ENCODE measurements around the gene NPEPL1. TPM values are rescaled to one million over a fixed set of nuclear protein-coding genes. Genes with fewer than 3 reads are reported as not detected.

Gene NPEPL1
- total RNA-seq, 1 donor from 2014 or later: 33.6 TPM

DNA sequence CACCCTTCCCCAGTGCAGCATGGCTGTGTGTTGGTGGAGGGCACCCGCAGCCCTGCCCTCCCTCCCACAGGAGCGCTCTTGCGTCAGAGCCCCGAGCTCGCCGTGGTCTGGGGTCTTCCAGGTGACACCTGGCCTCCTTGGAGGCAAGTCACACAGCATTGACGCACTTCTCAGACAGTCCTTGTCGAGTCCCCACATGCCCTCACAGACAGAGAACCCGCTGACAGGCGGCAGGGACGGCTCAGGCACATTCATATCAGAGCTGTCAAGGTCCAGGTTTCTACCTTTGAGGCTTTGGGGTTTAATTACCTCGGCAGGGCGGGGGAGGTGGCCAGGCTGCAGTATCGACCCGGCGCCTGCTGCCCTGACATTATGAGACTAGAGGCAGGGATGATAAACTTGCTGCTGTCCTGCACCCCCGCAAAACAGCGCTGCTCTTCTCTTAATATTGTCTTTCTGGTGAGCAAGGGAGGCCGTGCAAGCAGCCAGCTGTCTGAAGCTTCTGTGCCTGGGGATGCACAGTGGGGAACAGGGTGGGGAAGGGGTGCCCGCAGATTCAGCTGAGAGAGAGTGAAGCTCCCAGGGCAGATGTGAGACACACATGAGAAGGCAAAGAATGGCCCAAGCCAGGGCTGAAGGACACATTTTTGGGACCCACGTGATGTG, 4.7 kb downstream of the NPEPL1 start:
- Histone ChIP-seq H3K36me3 (peaks cover 62% of the 10 kb centered on the region), H3K9me3 (replicated peaks) (no peaks in the 10 kb centered on the region), H3K27ac (replicated peaks) (no peak overlapping the region), H3K27me3 (ENCODE audit: low read depth) (no peaks in the 10 kb centered on the region), H3K4me1 (peaks cover 17% of the 10 kb centered on the region), H3K4me3 (no peak overlapping the region)
- intact Hi-C loops (cut with micrococcal nuclease): no loop called here
- peak; percentile 11 for DNase-seq
- TF ChIP-seq, protein P1, sequence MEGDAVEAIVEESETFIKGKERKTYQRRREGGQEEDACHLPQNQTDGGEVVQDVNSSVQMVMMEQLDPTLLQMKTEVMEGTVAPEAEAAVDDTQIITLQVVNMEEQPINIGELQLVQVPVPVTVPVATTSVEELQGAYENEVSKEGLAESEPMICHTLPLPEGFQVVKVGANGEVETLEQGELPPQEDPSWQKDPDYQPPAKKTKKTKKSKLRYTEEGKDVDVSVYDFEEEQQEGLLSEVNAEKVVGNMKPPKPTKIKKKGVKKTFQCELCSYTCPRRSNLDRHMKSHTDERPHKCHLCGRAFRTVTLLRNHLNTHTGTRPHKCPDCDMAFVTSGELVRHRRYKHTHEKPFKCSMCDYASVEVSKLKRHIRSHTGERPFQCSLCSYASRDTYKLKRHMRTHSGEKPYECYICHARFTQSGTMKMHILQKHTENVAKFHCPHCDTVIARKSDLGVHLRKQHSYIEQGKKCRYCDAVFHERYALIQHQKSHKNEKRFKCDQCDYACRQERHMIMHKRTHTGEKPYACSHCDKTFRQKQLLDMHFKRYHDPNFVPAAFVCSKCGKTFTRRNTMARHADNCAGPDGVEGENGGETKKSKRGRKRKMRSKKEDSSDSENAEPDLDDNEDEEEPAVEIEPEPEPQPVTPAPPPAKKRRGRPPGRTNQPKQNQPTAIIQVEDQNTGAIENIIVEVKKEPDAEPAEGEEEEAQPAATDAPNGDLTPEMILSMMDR (IDR thresholded peaks at IDR 0.05; ENCODE audit: borderline replicate concordance): no peak

DNA sequence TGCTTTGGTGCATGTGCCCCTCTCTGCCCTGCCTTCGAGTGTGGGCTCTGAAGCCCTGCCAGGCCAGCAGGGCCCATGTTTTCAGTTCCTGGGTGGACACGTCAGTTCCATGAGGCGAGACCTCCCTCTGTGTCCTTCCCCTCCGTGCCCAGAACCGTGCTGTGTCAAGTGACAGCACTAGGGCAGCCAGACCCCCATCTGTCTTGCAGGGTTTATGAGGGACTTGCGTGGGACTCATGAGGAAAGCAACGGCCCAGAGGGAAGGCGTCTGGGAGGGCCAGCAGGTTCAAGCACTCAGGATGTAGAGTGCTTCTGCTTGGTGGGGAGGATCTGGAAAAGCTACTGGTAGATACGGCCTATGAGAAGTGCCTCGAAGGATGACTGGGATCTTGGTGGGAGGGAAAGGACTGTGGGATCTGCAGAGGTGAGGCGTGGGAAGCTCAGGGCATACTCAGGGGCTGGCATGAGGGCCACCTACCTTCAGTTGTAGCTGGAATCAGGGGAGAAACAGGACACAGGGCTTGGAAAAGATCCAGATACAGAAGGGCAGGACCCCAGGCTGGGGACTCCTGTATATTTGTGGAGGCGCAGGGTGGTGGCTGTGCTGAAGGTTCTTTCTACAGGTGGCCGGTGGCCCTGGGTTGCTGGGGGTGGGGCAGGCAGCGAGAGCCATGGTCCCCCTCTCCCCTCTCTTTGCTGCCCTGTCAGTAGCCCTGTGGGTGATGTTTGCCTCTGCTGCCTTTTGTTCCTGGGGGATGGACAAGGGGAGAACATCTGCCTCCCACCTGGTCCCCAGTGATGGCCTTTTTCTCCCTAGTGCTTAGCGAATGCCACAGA, 5.5 kb downstream of the NPEPL1 start:
- H3K9me3 ChIP-seq (replicated peaks): no peaks in the 10 kb centered on the region
- H3K27me3 ChIP-seq (ENCODE audit: low read depth): no peaks in the 10 kb centered on the region
- intact Hi-C loops (cut with micrococcal nuclease): no loop called here
- H3K27ac ChIP-seq (replicated peaks): peak overlapping the region; percentile 52
- H3K4me1 ChIP-seq: peaks cover 17% of the 10 kb centered on the region
- H3K4me3 ChIP-seq: no peak overlapping the region
- DNase-seq: peak; percentile 11
- TF ChIP-seq, protein P1 (IDR thresholded peaks at IDR 0.05; ENCODE audit: borderline replicate concordance): no peak
- H3K36me3 ChIP-seq: peaks cover 69% of the 10 kb centered on the region

DNA sequence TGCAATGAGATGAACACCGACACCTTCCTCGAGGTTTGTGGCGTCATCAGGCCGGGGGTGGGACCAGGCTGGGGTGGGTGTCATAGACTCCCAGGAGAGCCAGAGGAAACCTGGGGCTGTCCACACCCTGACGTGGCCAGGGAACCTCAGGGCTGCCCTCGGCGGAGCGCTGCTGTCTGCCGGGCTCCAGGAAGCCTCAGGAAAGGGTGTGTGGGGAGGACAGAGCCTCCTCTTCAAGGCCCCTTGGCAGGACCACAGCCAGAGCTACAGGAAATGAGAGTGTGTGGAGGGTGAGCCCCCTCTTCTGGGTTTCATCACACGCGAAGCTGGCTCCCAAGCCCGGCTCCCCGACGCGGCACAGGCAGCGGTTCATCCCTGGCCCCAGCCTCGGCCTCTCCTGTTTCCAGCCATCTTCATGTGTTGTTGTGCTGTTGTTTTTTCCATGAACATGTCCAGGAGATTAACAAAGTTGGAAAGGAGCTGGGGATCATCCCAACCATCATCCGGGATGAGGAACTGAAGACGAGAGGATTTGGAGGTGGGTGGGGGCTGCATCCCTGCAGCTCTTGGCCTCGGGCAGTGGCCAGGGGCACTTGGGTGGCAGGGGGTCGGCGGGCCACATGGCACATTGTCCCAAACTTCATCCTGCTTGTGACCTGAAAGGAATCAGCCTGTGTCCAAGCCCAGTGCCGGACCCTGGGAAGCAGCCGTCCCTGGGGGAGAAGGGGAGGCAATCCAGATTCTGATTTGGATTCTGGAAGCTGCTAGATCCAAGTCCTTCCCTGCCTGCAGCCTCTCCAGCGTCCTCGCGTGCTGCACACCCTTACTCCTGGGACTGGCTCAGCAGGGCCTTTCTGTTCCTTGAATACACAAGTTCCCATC, 6.4 kb downstream of the NPEPL1 start:
- peaks cover 78% of the 10 kb centered on the region for H3K36me3 ChIP-seq
- no peak overlapping the region for H3K4me3 ChIP-seq
- intact Hi-C loops (cut with micrococcal nuclease): no loop called here
- peaks cover 8% of the 10 kb centered on the region for H3K4me1 ChIP-seq
- TF ChIP-seq, protein P1 (IDR thresholded peaks at IDR 0.05; ENCODE audit: borderline replicate concordance): no peak
- H3K27me3 ChIP-seq (ENCODE audit: low read depth): no peaks in the 10 kb centered on the region
- H3K9me3 ChIP-seq (replicated peaks): no peaks in the 10 kb centered on the region
- DNase-seq: peak; percentile 28
- peak overlapping the region; percentile 52 for H3K27ac ChIP-seq (replicated peaks)

DNA sequence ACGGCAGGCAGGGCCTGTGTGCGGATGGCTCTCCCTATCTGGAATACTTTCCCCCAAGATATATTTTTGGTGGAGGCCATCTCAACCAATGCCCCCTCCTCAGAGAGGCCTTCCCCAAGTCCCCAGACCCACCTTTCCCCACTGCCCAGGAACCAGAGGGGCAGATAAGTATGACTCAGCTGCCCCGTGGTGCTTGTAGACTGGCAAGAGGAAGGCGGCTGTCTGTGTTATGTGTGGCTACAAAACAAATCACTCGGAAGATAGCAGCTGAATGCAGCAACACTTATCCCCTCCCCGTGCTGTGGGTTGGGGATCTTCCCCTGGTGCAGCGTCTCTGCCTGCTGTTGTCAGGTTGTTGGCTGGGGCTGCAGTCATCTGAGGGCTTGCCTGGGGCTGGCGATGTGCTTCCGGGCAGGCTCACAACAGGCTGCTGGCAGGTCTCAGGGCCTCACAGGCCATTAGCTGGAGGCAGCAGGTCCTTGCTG, 7.1 kb downstream of the NPEPL1 start:
- Histone ChIP-seq H3K27me3 (ENCODE audit: low read depth) (no peaks in the 10 kb centered on the region), H3K9me3 (replicated peaks) (no peaks in the 10 kb centered on the region), H3K27ac (replicated peaks) (peak overlapping the region; percentile 52), H3K4me1 (peaks cover 1% of the 10 kb centered on the region), H3K36me3 (peaks cover 83% of the 10 kb centered on the region), H3K4me3 (no peak overlapping the region)
- intact Hi-C loops (cut with micrococcal nuclease): no loop called here
- DNase-seq: peak; percentile 19
- TF ChIP-seq, protein P1 (IDR thresholded peaks at IDR 0.05; ENCODE audit: borderline replicate concordance): no peak
